Tibial artery (tissue), 4 donors: ENCODE results near the gene VPS11.
A peak's percentile ranks its signal among the peaks of the same experiment; 100 is the strongest.

Source experiments
- DNase-seq, 2 donors: peaks; one replicate each; pipeline ENCODE4 v3.0.0-alpha.2; 2019
- H3K27ac ChIP-seq, 2 donors: fragments of 200-600 bp; sonication (generic) in 1 of 2; 1 replicate in 1 of 2; 2 replicates in 1 of 2; pipeline ENCODE4 v1.5.1; 2018 to 2019; ENCODE audit warnings: mild to moderate bottlenecking in 1 of 2
- H3K27me3 ChIP-seq, 2 donors: fragments of 200-600 bp; sonication (generic) in 1 of 2; one replicate each; pipeline versions ENCODE4 v1.5.1 to v1.6.0; 2016 to 2019
- H3K36me3 ChIP-seq, 3 donors: fragments of 200-600 bp; sonication (generic) in 2 of 3; one replicate each; pipeline ENCODE4 v1.5.1; 2016 to 2019; ENCODE audit warnings: mild to moderate bottlenecking in 2 of 3
- H3K4me1 ChIP-seq, 4 donors: fragments of 200-600 bp; sonication (generic) in 2 of 4; 1 replicate in 3 of 4; 2 replicates in 1 of 4; pipeline ENCODE4 v1.5.1; 2016 to 2019
- H3K4me3 ChIP-seq, 2 donors: fragments of 200-600 bp; sonication (generic) in 1 of 2; 1 replicate in 1 of 2; 2 replicates in 1 of 2; pipeline ENCODE4 v1.5.1; 2018 to 2019; ENCODE audit warnings: mild to moderate bottlenecking in 2 of 2
- H3K9me3 ChIP-seq, 3 donors: fragments of 200-600 bp; sonication (generic) in 1 of 3; one replicate each; pipeline ENCODE4 v1.5.1; 2016 to 2019
- intact Hi-C: fragments of 100-400 bp; cut with DNase I; formaldehyde crosslinking; loops from one replicate; pipeline ENCODE4 v1.15.0; 2023; ENCODE audit warnings: low total_unique reads
- TF ChIP-seq, protein P1 (sequence below), 2 experiments: fragments of 200-600 bp in 1 of 2; fragments of 450-650 bp in 1 of 2; IDR thresholded peaks; one replicate each; pipeline ENCODE4 v1.5.1; 2017 to 2019; ENCODE audit warnings: antibody characterized with exemption in 2 of 2, mild to moderate bottlenecking in 1 of 2, moderate library complexity in 1 of 2

VPS11 gene

DNA sequence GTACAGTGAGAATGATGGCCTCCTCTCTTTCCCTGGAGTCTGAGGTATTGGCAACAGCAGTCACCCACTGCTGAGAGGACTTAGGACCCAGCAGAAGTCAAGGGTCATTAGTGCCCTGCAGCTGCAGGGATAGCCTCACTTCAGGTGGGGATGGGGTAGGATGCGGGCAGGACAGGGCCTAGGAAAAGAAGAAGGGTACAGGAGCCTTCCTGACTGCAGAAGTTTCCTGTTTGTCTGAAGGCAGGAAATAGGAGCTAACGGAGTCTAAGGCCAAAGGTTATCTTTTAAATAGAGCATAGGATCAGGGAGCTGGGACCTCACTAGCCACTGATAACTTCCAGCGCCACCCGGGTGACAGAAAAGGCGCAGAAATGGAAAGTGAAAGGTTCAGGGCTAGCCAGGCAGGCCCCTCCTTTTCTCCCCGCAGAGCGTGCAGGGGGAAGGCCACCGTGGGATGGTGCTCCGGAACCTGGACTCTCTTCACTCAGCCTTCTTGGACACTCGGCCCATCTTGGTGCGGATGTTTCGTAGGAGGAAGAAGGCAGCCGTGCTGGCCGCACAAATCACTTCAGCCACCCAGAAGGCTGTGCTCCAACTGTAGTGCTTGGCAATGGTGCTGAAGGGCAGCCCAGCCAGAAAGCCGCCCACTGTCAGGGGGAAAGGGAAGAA lies 43.1 kb upstream of the VPS11 start:
- no peaks in the 10 kb centered on the region for H3K27me3 ChIP-seq
- H3K9me3 ChIP-seq = no peaks in the 10 kb centered on the region
- DNase-seq = no peak
- peaks cover 0 to 44% (median 18%) of the 10 kb centered on the region in 4 donors for H3K4me1 ChIP-seq
- peaks cover 17 to 73% (median 34%) of the 10 kb centered on the region in 3 donors for H3K36me3 ChIP-seq
- intact Hi-C loops = no loop called here
- H3K27ac ChIP-seq = peak overlapping the region; percentile 30 to 33
- TF ChIP-seq, protein P1, sequence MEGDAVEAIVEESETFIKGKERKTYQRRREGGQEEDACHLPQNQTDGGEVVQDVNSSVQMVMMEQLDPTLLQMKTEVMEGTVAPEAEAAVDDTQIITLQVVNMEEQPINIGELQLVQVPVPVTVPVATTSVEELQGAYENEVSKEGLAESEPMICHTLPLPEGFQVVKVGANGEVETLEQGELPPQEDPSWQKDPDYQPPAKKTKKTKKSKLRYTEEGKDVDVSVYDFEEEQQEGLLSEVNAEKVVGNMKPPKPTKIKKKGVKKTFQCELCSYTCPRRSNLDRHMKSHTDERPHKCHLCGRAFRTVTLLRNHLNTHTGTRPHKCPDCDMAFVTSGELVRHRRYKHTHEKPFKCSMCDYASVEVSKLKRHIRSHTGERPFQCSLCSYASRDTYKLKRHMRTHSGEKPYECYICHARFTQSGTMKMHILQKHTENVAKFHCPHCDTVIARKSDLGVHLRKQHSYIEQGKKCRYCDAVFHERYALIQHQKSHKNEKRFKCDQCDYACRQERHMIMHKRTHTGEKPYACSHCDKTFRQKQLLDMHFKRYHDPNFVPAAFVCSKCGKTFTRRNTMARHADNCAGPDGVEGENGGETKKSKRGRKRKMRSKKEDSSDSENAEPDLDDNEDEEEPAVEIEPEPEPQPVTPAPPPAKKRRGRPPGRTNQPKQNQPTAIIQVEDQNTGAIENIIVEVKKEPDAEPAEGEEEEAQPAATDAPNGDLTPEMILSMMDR (IDR thresholded peaks at IDR 0.05) = no peak
- H3K4me3 ChIP-seq = no peak overlapping the region

DNA sequence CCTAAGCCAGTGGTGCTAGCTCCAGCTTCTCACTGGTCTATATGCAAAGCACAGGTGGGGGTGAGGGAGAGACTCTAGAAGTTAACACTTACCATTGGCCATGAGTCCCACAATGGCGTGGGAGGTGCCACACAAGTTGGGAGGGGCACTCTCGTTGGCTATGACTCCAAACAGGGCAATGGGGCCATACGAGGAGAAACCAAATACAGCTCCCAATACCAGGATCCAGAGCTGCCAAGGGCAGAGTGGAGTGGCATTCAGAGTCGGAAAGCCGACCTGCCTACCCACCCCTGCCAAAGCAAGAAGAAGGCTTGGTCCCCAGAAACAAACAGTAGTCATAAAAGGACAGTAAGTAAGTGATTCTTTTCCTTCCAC lies 42.5 kb upstream of the VPS11 start:
- TF ChIP-seq, protein P1 (IDR thresholded peaks at IDR 0.05) = no peak
- peaks cover 0 to 44% (median 17%) of the 10 kb centered on the region in 4 donors for H3K4me1 ChIP-seq
- no peak overlapping the region for H3K4me3 ChIP-seq
- no peak for DNase-seq
- H3K27ac ChIP-seq = peak overlapping the region; percentile 30 to 33
- H3K9me3 ChIP-seq = no peaks in the 10 kb centered on the region
- no peaks in the 10 kb centered on the region for H3K27me3 ChIP-seq
- intact Hi-C loops = no loop called here
- peaks cover 17 to 73% (median 34%) of the 10 kb centered on the region in 3 donors for H3K36me3 ChIP-seq

DNA sequence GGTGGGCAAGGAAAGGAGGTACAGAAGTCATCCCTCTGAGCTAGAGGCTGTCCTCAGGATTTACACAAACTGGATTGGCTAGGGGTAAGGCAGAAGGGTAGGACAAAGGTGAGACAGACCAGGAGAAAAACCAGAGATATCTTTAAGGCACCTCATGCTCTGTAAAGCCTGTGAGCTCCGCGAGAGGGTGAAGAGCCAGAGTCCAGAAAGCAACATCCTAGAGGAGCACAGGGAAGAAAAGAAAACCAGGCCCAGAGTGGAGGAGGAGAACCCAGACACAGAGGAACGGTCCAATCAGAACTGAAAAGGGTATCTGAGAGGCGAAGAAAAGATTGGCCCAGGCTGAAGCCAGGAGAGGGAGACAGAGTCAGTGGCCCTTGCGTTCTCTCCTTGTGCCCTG lies 42.1 kb upstream of the VPS11 start:
- Histone ChIP-seq H3K27ac (peak overlapping the region; percentile 30 to 33), H3K4me1 (peaks cover 0 to 40% (median 14%) of the 10 kb centered on the region in 4 donors), H3K9me3 (no peaks in the 10 kb centered on the region), H3K27me3 (no peaks in the 10 kb centered on the region), H3K4me3 (no peak overlapping the region), H3K36me3 (peaks cover 17 to 73% (median 34%) of the 10 kb centered on the region in 3 donors)
- intact Hi-C loops = no loop called here
- TF ChIP-seq, protein P1 (IDR thresholded peaks at IDR 0.05) = no peak
- no peak for DNase-seq

DNA sequence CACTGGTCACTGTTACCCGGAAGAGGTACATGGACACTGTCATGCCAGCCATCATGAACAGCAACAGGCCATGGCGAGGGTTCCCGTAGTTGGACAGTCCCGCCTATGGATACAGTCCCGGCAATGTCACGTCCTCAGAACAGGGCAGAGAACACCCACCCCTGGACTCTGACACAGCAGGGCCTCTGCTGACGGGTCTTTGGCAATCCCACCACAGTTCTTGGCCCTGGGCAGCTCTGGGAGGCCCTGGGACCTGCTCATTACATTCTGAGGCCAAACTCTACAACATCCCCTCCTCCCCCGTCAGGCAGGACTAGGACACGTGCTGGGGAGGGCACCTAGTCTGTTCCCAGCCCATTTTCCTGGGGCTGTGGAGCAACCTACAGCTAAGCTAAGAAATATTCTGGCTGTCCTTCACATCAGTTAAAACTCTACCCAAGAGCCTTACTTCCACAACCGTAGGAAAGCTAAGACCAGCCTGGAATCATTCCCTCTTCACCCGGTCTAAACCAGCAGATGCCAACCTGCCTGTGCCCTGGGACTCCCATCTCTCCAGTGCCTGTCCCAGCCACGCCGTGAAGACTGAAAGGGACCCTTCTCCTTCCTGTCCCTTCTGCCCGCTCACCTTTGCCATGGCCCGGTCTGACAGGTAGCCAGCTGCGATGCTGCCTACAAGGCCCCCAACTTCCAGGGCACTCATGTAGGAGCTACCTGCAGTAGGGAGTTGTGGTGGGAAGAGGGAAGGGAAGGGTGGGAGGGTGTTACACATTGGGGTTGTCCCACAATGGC lies 41.4 kb upstream of the VPS11 start:
- Histone ChIP-seq H3K4me3 (no peak overlapping the region), H3K27me3 (no peaks in the 10 kb centered on the region), H3K27ac (peak overlapping the region in 1 of 2 donors; percentile 30), H3K4me1 (peaks cover 0 to 34% (median 13%) of the 10 kb centered on the region in 4 donors), H3K36me3 (peaks cover 17 to 67% (median 34%) of the 10 kb centered on the region in 3 donors), H3K9me3 (no peaks in the 10 kb centered on the region)
- TF ChIP-seq, protein P1 (IDR thresholded peaks at IDR 0.05) = no peak
- DNase-seq = no peak
- intact Hi-C loops = no loop called here

DNA sequence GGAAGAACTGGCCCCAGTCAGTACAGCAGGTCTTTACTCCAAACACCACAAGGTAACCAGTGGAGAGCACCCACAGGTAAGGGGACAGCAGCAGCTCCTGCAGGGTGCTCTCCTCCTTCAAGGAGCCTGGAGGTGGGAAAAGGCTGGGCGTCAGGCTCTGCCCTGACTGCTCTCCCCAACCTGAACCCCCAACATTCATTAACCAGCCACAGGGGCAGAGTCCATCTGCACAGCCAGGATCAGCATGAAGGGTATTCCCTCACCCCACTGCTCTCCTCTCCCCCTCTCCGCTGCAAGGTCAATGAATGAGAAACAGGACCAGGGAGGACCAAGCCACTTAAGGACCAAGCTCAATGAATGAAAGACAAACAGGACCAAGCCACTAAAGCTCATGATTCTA lies 40.6 kb upstream of the VPS11 start:
- Histone ChIP-seq H3K27ac (no peak overlapping the region), H3K4me3 (no peak overlapping the region), H3K9me3 (no peaks in the 10 kb centered on the region), H3K4me1 (peaks cover 0 to 29% (median 12%) of the 10 kb centered on the region in 4 donors), H3K36me3 (peaks cover 10 to 59% (median 27%) of the 10 kb centered on the region in 3 donors), H3K27me3 (no peaks in the 10 kb centered on the region)
- TF ChIP-seq, protein P1 (IDR thresholded peaks at IDR 0.05) = no peak
- no peak for DNase-seq
- intact Hi-C loops = no loop called here
